ENCODE data around the gene ZNF835. TPM values are rescaled to one million over a fixed set of nuclear protein-coding genes. Genes with fewer than 3 reads are reported as not detected.

The ZNF835 gene
- polyA plus RNA-seq, 3 donors: 0.07 TPM; not detected in 2

GRCh38 chr19:56664511-56664910, 7.0 kb downstream of the ZNF835 start:
- TF ChIP-seq CTCF (IDR thresholded peaks at IDR 0.05): no peak
- Mint-ChIP-seq H3K36me3 (peaks cover 9 to 10% of the 10 kb centered on the region in 2 donors), H3K27ac (no peak overlapping the region), H3K27me3 (ENCODE audit: low read depth in 3 of 3) (no peaks in the 10 kb centered on the region), H3K4me1 (no peaks in the 10 kb centered on the region), H3K4me3 (no peak overlapping the region), H3K9me3 (peaks cover 66 to 98% (median 90%) of the 10 kb centered on the region in 7 donors)
- intact Hi-C loops (cut with micrococcal nuclease): no loop called here
- no peak for DNase-seq
- Histone ChIP-seq H2AFZ (ENCODE audit: insufficient read depth, low read depth, low read length, poor library complexity, severe bottlenecking) (no peak overlapping the region), H4K20me1 (ENCODE audit: insufficient read depth, low read length) (no peaks in the 10 kb centered on the region), H3K36me3 (replicated peaks in 1 of 2; ENCODE audit: control insufficient read depth in 1 of 2, insufficient read depth in 2 of 2, low read length in 2 of 2) (no peaks in the 10 kb centered on the region), H3K4me1 (ENCODE audit: control insufficient read depth in 1 of 2, insufficient read depth in 2 of 2, low read length in 2 of 2) (no peaks in the 10 kb centered on the region), H3K9ac (ENCODE audit: insufficient read depth, low read length, poor library complexity, severe bottlenecking) (no peak overlapping the region), H3K4me3 (replicated peaks in 1 of 3; ENCODE audit: low read depth in 2 of 3, low read length in 3 of 3) (no peak overlapping the region), H3K9me3 (replicated peaks in 1 of 2; ENCODE audit: control insufficient read depth in 1 of 2, insufficient read depth in 1 of 2, low read length in 2 of 2) (peaks cover 91 to 98% of the 10 kb centered on the region in 2 donors), H3K79me2 (ENCODE audit: insufficient read depth, low read length) (no peaks in the 10 kb centered on the region), H3K27me3 (ENCODE audit: control insufficient read depth in 2 of 2, insufficient read depth in 2 of 2, low read length in 2 of 2) (no peaks in the 10 kb centered on the region), H3K4me2 (replicated peaks; ENCODE audit: extremely low read depth, low read length, poor library complexity, severe bottlenecking) (no peak overlapping the region), H3K27ac (ENCODE audit: low read depth in 1 of 2, low read length in 2 of 2) (no peak overlapping the region)
- WGBS (ENCODE audit: insufficient coverage): 97% methylated on average over 43 of the region's 43 CpGs

- no peak for TF ChIP-seq CTCF (IDR thresholded peaks at IDR 0.05)
- H3K4me2 ChIP-seq (replicated peaks; ENCODE audit: extremely low read depth, low read length, poor library complexity, severe bottlenecking): no peak overlapping the region
- H3K79me2 ChIP-seq (ENCODE audit: insufficient read depth, low read length): no peaks in the 10 kb centered on the region
- no peaks in the 10 kb centered on the region for H3K4me1 Mint-ChIP-seq
- H3K36me3 Mint-ChIP-seq: peaks cover 9 to 10% of the 10 kb centered on the region in 2 donors
- H3K9ac ChIP-seq (ENCODE audit: insufficient read depth, low read length, poor library complexity, severe bottlenecking): no peak overlapping the region
- H3K4me1 ChIP-seq (ENCODE audit: control insufficient read depth in 1 of 2, insufficient read depth in 2 of 2, low read length in 2 of 2): no peaks in the 10 kb centered on the region
- no peak overlapping the region for H3K4me3 Mint-ChIP-seq
- no peak overlapping the region for H3K4me3 ChIP-seq (replicated peaks in 1 of 3; ENCODE audit: low read depth in 2 of 3, low read length in 3 of 3)
- intact Hi-C loops (cut with micrococcal nuclease): no loop called here
- H4K20me1 ChIP-seq (ENCODE audit: insufficient read depth, low read length): no peaks in the 10 kb centered on the region
- no peaks in the 10 kb centered on the region for H3K36me3 ChIP-seq (replicated peaks in 1 of 2; ENCODE audit: control insufficient read depth in 1 of 2, insufficient read depth in 2 of 2, low read length in 2 of 2)
- H2AFZ ChIP-seq (ENCODE audit: insufficient read depth, low read depth, low read length, poor library complexity, severe bottlenecking): no peak overlapping the region
- H3K9me3 ChIP-seq (replicated peaks in 1 of 2; ENCODE audit: control insufficient read depth in 1 of 2, insufficient read depth in 1 of 2, low read length in 2 of 2): peaks cover 92 to 99% of the 10 kb centered on the region in 2 donors
- 98% methylated on average over 59 of the region's 60 CpGs for WGBS (ENCODE audit: insufficient coverage)
- H3K27me3 Mint-ChIP-seq (ENCODE audit: low read depth in 3 of 3): no peaks in the 10 kb centered on the region
- H3K27me3 ChIP-seq (ENCODE audit: control insufficient read depth in 2 of 2, insufficient read depth in 2 of 2, low read length in 2 of 2): no peaks in the 10 kb centered on the region
- peaks cover 68 to 100% (median 92%) of the 10 kb centered on the region in 7 donors for H3K9me3 Mint-ChIP-seq
- no peak for DNase-seq
- no peak overlapping the region for H3K27ac ChIP-seq (ENCODE audit: low read depth in 1 of 2, low read length in 2 of 2)
- H3K27ac Mint-ChIP-seq: no peak overlapping the region
Observed at GRCh38 chr19:56663931-56664500, 7.5 kb downstream of the ZNF835 start.

Measured in CD14-positive monocyte (primary cell).